Activated naive CD4-positive, alpha-beta T cell treated with anti-CD3 and anti-CD28 coated beads for 36 hours (primary cell): Measurements from ENCODE around the gene SPATA24. TPM values are rescaled to one million over a fixed set of nuclear protein-coding genes. Genes with fewer than 3 reads are reported as not detected.

Experiments used
- CTCF ChIA-PET: fragments of 350-600 bp; sonication (Branson Sonifier 250); formaldehyde crosslinking; loops from one replicate; lab custom pipeline; 2021; ENCODE audit warnings: antibody characterized with exemption; lab: Charles Lee
- DNase-seq: peaks from one replicate; pipeline ENCODE4 v3.0.0-alpha.2; 2020
- H3K27ac Mint-ChIP-seq: one replicate; pipeline ENCODE4 v1.8.0; 2021; ENCODE audit warnings: mild to moderate bottlenecking, mixed read lengths
- H3K27me3 Mint-ChIP-seq: one replicate; pipeline ENCODE4 v1.8.0; 2021; ENCODE audit warnings: low read depth, mixed read lengths
- H3K36me3 Mint-ChIP-seq: one replicate; pipeline ENCODE4 v1.8.0; 2021; ENCODE audit warnings: low read depth, mixed read lengths
- H3K4me1 Mint-ChIP-seq: one replicate; pipeline ENCODE4 v1.8.0; 2021; ENCODE audit warnings: low read depth, mixed read lengths
- H3K4me3 Mint-ChIP-seq: one replicate; pipeline ENCODE4 v1.8.0; 2021; ENCODE audit warnings: mild to moderate bottlenecking, moderate library complexity, mixed read lengths
- H3K9me3 Mint-ChIP-seq: one replicate; pipeline ENCODE4 v1.8.0; 2021; ENCODE audit warnings: mixed read lengths
- intact Hi-C: fragments of 100-400 bp; cut with micrococcal nuclease; formaldehyde crosslinking; loops from one replicate; pipeline ENCODE4 v1.15.1; 2023
- total RNA-seq, 2 experiments: library from RNA; stranded (reverse); gene quantifications; one replicate each; pipeline ENCODE4 v1.2.3, GENCODE V29; 2021

The SPATA24 gene
- total RNA-seq, 2 experiments from 2014 or later, result 6.0 to 7.4 TPM

DNA sequence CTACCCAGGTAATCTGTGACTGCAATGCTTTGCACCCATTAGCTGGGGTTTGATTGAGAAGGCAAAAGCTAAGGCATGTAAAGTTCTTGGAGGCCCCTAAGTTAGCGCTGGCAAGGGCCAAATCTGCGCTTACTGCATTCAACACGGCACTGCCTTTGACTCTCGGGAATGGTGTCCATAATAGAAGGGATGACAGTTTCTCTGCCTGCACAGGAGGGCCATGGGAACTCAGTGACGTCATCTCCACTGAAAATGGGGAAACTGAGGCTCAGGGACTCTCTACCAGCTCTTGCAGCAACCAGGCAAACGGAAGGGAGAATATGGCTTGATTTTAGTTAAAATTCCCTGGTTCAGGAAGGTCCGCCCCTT lies 487 bp downstream of the SPATA24 start:
- no peaks in the 10 kb centered on the region for H3K27me3 Mint-ChIP-seq
- intact Hi-C loops, result loop anchor here (1.0 to 5.0 kb wide), 5 partner anchors 129 to 936 kb away; partner anchors contain the start of genes EGR1 and HSPA9

DNA sequence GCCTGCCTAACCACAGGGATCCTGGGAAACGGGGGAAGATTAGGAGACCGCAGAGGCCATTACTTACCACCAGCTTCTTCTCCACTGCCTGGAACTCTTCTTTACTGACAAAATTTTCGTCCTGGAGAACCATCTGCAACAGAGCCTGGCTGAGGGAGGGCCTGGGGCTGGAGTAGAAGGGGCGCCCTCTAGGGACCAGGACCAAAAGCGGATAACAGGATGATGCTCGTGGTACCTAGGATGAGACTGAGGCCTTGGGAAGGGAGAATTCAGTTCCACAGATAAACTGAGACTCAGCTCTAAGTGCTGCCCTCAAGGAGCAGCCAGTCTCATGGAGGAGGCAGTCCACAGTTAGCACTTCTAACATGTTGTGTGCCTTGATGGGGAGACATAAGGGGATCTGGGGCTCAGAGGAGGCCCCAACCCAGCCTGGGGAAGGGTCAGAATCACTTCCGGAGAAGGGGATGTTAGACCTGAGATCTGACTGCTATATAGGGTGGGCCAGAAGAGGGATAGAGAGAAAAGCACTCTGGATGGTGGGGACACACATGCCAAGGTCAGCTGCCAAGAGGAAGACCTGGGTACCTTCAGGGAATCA lies 1.2 kb downstream of the SPATA24 start:
- peak overlapping the region; percentile 7 for H3K27ac Mint-ChIP-seq
- H3K36me3 Mint-ChIP-seq, result no peaks in the 10 kb centered on the region
- peak overlapping the region; percentile 93 for H3K4me3 Mint-ChIP-seq
- no peaks in the 10 kb centered on the region for H3K9me3 Mint-ChIP-seq
- no peaks in the 10 kb centered on the region for H3K27me3 Mint-ChIP-seq
- DNase-seq, result peak; percentile 45
- intact Hi-C loops, result loop anchor here (1.0 to 5.0 kb wide), 5 partner anchors 128 to 935 kb away; partner anchors contain the start of genes EGR1 and HSPA9
- CTCF ChIA-PET, result interaction anchor here (0.6 to 2.1 kb wide), 15 partner anchors 9 to 1360 kb away, joined by 3 to 10 read pairs (median 3); no protein-coding TSS in a partner anchor
- H3K4me1 Mint-ChIP-seq, result peaks cover 35% of the 10 kb centered on the region

More for the DNA sequence above, 487 bp downstream of the SPATA24 start:
- H3K4me1 Mint-ChIP-seq, result peaks cover 37% of the 10 kb centered on the region
- CTCF ChIA-PET, result interaction anchor here (1.1 to 2.1 kb wide), 8 partner anchors 8 to 565 kb away, joined by 3 to 10 read pairs (median 4); partner anchors contain the start of gene PROB1
- H3K9me3 Mint-ChIP-seq, result no peaks in the 10 kb centered on the region
- H3K36me3 Mint-ChIP-seq, result no peaks in the 10 kb centered on the region
- peak overlapping the region; percentile 93 for H3K4me3 Mint-ChIP-seq
- peak overlapping the region; percentile 100 for H3K27ac Mint-ChIP-seq
- no peak for DNase-seq

DNA sequence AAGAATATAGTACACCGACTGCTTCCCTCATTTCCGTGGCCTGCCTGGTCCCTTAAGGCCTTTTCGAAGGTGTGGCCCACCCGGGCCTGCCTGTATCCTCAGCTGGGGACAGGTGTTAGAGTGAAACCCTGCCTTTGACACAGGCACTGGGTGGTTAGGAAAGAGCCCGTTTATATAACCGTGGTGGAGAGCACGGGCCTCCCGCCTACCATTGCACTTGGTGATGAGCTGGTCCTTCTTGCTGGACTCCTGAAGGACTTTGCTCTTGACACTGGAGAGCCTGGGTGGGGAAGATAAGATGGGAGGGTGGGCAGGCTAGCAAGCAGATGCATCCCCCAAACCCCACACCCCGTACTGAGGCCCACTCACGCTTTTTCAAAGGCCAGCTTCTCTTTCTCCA lies 2.3 kb downstream of the SPATA24 start:
- Mint-ChIP-seq H3K9me3 (no peaks in the 10 kb centered on the region), H3K36me3 (no peaks in the 10 kb centered on the region), H3K4me1 (peaks cover 30% of the 10 kb centered on the region), H3K27me3 (no peaks in the 10 kb centered on the region), H3K27ac (no peak overlapping the region), H3K4me3 (no peak overlapping the region)
- CTCF ChIA-PET, result interaction anchor here (1.0 to 2.1 kb wide), 7 partner anchors 9 to 822 kb away, joined by 3 to 6 read pairs (median 3); no protein-coding TSS in a partner anchor
- no peak for DNase-seq
- intact Hi-C loops, result loop anchor here (5.0 kb wide), 4 partner anchors 236 to 934 kb away; partner anchors contain the start of genes EGR1 and HSPA9

DNA sequence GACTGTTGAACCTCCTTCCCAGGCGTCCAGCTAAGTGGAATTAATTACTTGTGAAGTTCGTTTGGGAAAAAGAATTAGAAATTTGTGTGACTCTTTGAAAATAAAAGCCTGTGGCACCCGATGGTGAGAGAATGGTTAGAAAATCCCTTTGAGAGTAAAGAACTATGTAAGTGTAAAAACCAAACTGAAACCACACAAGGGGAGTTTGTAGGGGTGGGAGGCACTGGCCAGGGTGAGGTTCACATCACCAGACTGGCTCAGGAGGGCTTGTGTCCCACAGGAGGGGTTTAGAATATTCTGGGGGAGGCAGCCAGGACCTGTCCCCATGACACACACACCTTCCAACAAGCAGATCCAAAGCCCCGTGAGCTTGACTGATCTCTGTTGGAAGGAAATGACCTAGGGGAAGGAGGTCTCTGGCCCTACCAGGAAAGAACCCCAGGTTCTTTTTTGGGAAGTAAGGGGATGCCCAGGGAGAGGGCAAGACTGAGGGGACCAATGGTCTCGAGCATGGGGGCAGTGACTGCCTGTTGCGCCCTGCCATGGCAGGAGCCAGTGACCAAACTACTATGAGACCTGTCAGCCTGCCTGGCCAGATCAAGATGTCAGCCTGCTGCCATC lies 4.3 kb downstream of the SPATA24 start:
- Mint-ChIP-seq H3K9me3 (no peaks in the 10 kb centered on the region), H3K27me3 (no peaks in the 10 kb centered on the region), H3K36me3 (peaks cover 1% of the 10 kb centered on the region), H3K4me3 (no peak overlapping the region), H3K4me1 (peaks cover 29% of the 10 kb centered on the region), H3K27ac (no peak overlapping the region)
- intact Hi-C loops, result loop anchor here (5.0 kb wide), 4 partner anchors 238 to 932 kb away; partner anchors contain the start of genes EGR1 and HSPA9
- CTCF ChIA-PET, result no interaction called here
- DNase-seq, result no peak

DNA sequence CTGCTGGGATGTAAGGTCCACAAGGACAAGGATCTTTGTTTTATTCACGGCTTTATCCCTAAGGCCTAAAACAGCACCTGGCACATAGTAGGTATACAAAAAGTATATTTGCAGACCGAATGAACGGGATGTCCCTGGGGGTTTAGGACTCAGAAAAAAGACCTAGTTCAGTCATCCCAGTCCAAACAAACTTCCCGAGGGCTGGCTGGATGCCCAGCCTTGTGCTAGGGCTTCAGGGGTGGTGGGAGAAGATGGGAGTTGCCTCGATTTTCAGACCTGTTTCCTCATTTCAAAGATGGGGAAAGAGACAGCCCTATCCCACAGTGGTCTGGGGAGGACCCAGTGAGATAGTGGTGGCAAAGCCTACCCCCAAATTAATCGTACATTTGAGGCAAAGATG lies 6.0 kb downstream of the SPATA24 start:
- CTCF ChIA-PET, result no interaction called here
- no peak overlapping the region for H3K27ac Mint-ChIP-seq
- no peaks in the 10 kb centered on the region for H3K27me3 Mint-ChIP-seq
- no peak overlapping the region for H3K4me3 Mint-ChIP-seq
- no peaks in the 10 kb centered on the region for H3K9me3 Mint-ChIP-seq
- peaks cover 24% of the 10 kb centered on the region for H3K4me1 Mint-ChIP-seq
- no peak for DNase-seq
- H3K36me3 Mint-ChIP-seq, result peaks cover 1% of the 10 kb centered on the region
- intact Hi-C loops, result no loop called here

DNA sequence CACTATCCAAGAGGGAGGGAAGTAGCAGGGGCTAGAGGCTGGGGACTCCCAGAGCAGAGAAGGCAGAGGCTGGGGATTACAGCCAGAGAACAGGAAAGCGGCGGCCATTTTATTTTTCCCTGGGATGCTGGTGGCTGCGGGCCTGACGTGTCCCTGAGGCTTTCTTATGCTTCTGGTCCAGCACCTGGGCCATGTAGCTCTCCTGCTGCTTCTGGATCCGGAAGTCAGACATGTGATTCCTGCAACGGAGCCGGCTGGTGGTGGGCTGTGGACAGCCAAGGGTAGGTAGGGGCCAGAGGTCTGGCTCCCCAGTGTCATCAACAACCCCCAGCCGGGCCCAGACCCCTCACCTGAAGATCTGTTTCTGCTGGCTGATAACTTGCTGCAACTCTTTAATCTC lies 7.2 kb downstream of the SPATA24 start:
- Mint-ChIP-seq H3K27me3 (no peaks in the 10 kb centered on the region), H3K36me3 (peaks cover 1% of the 10 kb centered on the region), H3K4me3 (no peak overlapping the region), H3K4me1 (peaks cover 22% of the 10 kb centered on the region), H3K27ac (no peak overlapping the region), H3K9me3 (no peaks in the 10 kb centered on the region)
- CTCF ChIA-PET, result interaction anchor here (0.6 kb wide), 2 partner anchors 48 to 572 kb away, joined by 3 to 5 read pairs; no protein-coding TSS in a partner anchor
- intact Hi-C loops, result no loop called here
- DNase-seq, result no peak

DNA sequence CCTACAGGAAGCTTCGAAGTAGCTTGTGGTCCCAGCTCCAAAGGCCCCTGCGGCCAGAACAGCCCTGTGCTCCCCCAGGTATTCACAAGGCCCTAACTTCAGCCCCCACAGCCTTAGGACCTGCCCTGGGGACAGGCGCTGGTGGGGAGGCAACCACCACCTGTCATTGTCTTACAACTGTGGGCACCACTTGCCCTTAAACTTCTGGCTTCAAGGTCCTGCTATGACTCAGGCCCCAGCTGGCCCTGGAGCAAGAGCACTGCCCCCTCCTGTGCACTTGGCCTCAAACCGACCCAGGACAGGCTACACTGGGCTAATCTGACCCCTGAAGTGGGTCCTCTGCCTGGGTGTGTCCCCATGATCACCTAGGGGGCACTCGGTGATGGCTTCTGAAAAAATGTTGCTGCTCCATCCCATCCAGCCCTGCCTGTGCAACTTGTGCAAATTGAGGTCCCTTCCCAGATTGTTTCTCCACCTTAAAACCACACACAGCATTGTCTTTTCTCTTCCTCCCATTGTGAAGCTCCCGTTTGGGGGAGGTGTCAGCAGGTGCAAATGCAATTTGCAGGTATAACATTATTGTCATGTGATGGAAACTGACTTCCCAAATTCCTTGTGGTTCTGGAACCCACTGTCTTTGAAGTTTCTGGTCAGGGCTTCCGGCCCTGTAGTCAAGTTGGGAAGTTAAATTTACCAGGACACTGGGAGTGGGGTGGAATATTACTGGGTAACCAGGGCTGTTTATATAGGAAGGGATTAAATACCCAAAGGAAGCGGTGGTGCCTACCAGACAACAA lies 7.8 kb downstream of the SPATA24 start:
- H3K27me3 Mint-ChIP-seq, result no peaks in the 10 kb centered on the region

DNA sequence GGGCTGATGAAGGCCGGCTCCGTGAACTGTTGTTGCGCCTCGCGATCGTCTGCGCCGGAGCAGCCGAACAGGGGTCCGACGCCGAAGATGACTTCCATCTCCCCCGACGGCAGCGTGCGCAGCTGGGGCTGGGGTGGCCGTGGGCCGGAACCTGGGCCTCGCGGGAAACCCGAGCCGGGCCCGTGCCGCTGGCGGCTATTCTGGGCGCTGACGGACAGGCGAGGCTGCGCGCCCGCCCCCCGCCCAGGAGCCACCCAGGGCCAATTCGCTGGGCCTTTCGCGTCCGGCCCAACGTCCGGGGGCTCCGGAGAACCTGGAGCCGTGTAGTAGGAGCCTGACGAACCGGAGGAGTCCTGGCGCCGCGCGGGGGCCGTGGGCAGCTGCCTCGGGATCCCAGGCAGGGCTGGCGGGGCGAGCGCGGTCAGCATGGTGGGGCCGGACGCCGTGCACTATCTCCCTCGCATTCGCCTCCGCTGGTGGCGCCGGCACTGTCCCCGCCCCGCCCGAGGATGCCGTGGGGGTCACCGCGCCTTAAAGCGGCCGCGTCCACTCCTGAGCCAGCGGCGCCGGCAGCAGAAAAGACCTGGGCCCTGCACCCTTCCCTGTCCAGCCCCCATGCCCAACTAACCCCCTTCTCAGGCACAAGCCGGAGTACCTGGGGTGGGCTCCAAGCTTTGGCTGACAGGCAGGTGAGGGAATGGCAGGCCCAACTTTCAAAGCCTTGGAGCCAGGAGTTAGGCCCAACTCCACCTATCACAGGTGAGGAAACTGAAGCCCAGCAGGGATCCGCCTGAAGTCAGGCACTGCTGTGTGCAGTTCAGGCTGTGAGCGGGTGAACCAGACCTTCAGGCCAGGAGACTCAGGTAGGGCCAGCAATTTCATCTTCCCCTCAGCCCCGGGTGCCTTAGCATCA lies 9.0 kb downstream of the SPATA24 start, which contains the start of gene PROB1:
TSS of gene PROB1 (minus strand) at position 451 of the 913 bp plus-strand sequence. CDS start at position 428, 23 bp downstream.
- no peaks in the 10 kb centered on the region for H3K9me3 Mint-ChIP-seq
- no peak within 1 kb of the TSS for H3K27ac Mint-ChIP-seq
- intact Hi-C loops, result loop anchor here (1.0 kb wide), 1 partner anchor 24 kb away; no protein-coding TSS in a partner anchor
- H3K36me3 Mint-ChIP-seq, result peaks cover 1% of the 10 kb centered on the region
- peak within 1 kb of the TSS; percentile 89 for H3K4me3 Mint-ChIP-seq
- CTCF ChIA-PET, result interaction anchor here (0.7 to 1.6 kb wide), 6 partner anchors 9 to 370 kb away, joined by 3 to 5 read pairs (median 3); partner anchors contain the start of gene SPATA24
- no peaks in the 10 kb centered on the region for H3K27me3 Mint-ChIP-seq
- DNase-seq, result no peak
- H3K4me1 Mint-ChIP-seq, result peaks cover 36% of the 10 kb centered on the region

More for the DNA sequence above, 7.8 kb downstream of the SPATA24 start:
- CTCF ChIA-PET, result interaction anchor here (0.6 to 1.6 kb wide), 6 partner anchors 8 to 571 kb away, joined by 3 to 5 read pairs (median 4); partner anchors contain the start of gene SPATA24
- H3K4me3 Mint-ChIP-seq, result no peak overlapping the region
- peaks cover 27% of the 10 kb centered on the region for H3K4me1 Mint-ChIP-seq
- intact Hi-C loops, result no loop called here
- H3K27ac Mint-ChIP-seq, result no peak overlapping the region
- H3K36me3 Mint-ChIP-seq, result peaks cover 1% of the 10 kb centered on the region
- H3K9me3 Mint-ChIP-seq, result no peaks in the 10 kb centered on the region
- no peak for DNase-seq

DNA sequence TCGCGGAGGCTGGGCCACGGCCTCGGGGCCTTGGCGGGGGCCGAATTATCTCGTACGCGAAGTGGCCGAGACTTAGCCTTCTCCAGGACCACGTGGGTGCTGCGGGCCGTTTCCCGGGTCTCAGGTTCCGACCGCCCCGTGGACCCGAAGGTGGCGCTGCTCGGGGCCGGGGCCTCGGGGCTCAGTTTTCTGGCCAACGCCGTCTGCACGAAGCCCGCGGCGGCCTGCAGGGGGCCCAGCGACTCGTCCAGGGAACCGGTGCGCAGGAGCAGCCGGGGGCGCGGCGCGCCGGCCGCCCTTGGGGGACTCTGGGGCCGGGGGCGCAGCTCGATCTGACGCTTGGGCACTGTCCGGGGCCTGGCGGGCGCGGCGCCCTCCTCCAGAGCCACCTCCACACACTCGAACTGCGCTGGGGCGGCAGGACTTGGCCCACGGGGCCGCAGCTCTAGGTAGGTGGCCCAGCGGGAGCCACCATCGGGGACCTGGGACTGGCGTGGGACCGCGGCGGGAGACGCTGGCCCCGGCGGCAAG lies 9.7 kb downstream of the SPATA24 start:
- CTCF ChIA-PET, result interaction anchor here (0.7 to 1.6 kb wide), 3 partner anchors 16 to 371 kb away, joined by 3 to 5 read pairs (median 3); no protein-coding TSS in a partner anchor
- H3K36me3 Mint-ChIP-seq, result peaks cover 1% of the 10 kb centered on the region
- peak; percentile 55 for DNase-seq
- no peaks in the 10 kb centered on the region for H3K27me3 Mint-ChIP-seq
- intact Hi-C loops, result loop anchor here (1.0 kb wide), 1 partner anchor 25 kb away; no protein-coding TSS in a partner anchor
- no peaks in the 10 kb centered on the region for H3K9me3 Mint-ChIP-seq
- H3K4me3 Mint-ChIP-seq, result peak overlapping the region; percentile 89
- no peak overlapping the region for H3K27ac Mint-ChIP-seq
- peaks cover 37% of the 10 kb centered on the region for H3K4me1 Mint-ChIP-seq

DNA sequence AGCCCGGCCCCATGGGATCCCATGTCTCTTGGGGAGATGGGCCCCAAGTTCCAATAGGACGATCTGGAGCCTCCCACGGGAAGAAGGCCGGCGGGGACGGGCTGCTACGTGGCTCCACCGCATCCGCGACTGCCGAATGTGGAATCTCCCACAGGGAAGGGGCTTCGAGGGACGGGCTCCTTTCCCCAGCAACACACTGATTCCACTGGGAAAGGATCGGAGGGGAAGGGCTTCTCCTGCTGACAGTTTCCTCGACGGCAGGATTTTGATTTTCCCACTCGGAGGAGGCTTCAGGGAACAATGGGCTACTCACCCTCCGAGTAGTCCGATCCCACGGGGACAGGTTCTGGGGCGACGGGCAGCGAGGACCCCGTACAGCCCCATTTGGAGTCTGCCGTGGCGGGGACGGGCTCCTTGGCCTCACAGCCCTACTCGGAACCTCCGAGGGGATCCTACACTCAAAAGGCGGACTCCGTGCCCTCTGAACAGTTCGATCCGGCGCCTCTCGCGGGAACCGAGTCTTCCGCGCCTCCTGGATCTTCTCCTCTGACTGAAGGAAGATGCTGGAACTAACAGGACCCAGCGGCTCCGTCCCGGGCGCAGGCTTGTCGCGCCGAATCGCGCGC lies 10.3 kb downstream of the SPATA24 start:
- intact Hi-C loops, result loop anchor here (1.0 to 2.0 kb wide), 4 partner anchors 26 to 195 kb away; partner anchors contain the start of genes PAIP2 and SIL1
- Mint-ChIP-seq H3K27ac (peak overlapping the region; percentile 78), H3K4me1 (peaks cover 39% of the 10 kb centered on the region), H3K9me3 (no peaks in the 10 kb centered on the region), H3K27me3 (no peaks in the 10 kb centered on the region), H3K36me3 (peaks cover 1% of the 10 kb centered on the region), H3K4me3 (peak overlapping the region; percentile 89)
- no peak for DNase-seq
- CTCF ChIA-PET, result interaction anchor here (1.0 to 3.0 kb wide), 4 partner anchors 8 to 21 kb away, joined by 3 to 10 read pairs (median 4); partner anchors contain the start of gene SPATA24
